ENCODE results near the gene BIN1. TPM values are rescaled to one million over a fixed set of nuclear protein-coding genes. Genes with fewer than 3 reads are reported as not detected.

Gene BIN1
- polyA plus RNA-seq, 1 donor (not counting 4 experiments of a cell fraction or from before 2014, with no cell fraction given), result 5.4 TPM

- Histone ChIP-seq H3K4me2 (ENCODE audit: control insufficient read depth, extremely low read depth, insufficient read depth, low read depth, low read length) (no peak overlapping the region), H3K4me1 (ENCODE audit: control insufficient read depth, extremely low read depth, insufficient read depth, low read length) (peaks cover 4% of the 10 kb centered on the region), H3K4me3 (ENCODE audit: control insufficient read depth in 2 of 3, extremely low read depth in 1 of 3, insufficient read depth in 2 of 3, low read depth in 1 of 3, low read length in 3 of 3) (no peak overlapping the region), H3K79me2 (ENCODE audit: control insufficient read depth, insufficient read depth, low read length) (no peaks in the 10 kb centered on the region), H2AFZ (ENCODE audit: control insufficient read depth, low read length) (no peak overlapping the region), H3K9me1 (ENCODE audit: control insufficient read depth, extremely low read depth, insufficient read depth, low read length) (no peaks in the 10 kb centered on the region), H3K9me3 (ENCODE audit: control insufficient read depth, low read depth, low read length) (no peaks in the 10 kb centered on the region), H3K9ac (ENCODE audit: control insufficient read depth, extremely low read depth, insufficient read depth, low read length) (no peak overlapping the region), H4K20me1 (ENCODE audit: control insufficient read depth, extremely low read depth, insufficient read depth, low read length) (no peaks in the 10 kb centered on the region), H3K27me3 (ENCODE audit: control insufficient read depth, extremely low read depth, insufficient read depth, low read length) (no peaks in the 10 kb centered on the region), H3K27ac (ENCODE audit: control insufficient read depth, insufficient read depth, low read length) (no peak overlapping the region), H3K36me3 (ENCODE audit: control insufficient read depth in 2 of 2, extremely low read depth in 1 of 2, insufficient read depth in 2 of 2, low read length in 2 of 2) (no peaks in the 10 kb centered on the region)
- FAIRE-seq (no peak), DNase-seq (ENCODE audit: low read depth, low spot score) (no peak)
- dilution Hi-C loops (cut with MboI; ENCODE audit: extremely low pct_ligation_motif_present, low sequenced_read_pairs), result no loop called here
- TF ChIP-seq EZH2 (IDR thresholded peaks at IDR 0.05; ENCODE audit: low read length) (no peak), CTCF (optimal IDR thresholded peaks at IDR 0.05 in 1 of 3, IDR thresholded peaks at IDR 0.05 in 1 of 3, conservative IDR thresholded peaks at IDR 0.05 in 1 of 3; ENCODE audit: extremely low read depth in 1 of 3, insufficient read depth in 2 of 3, low read length in 3 of 3) (no peak)
Observed at GRCh38 chr2:127134235-127134634, 27.3 kb upstream of the BIN1 start.

- Histone ChIP-seq H3K4me2 (ENCODE audit: control insufficient read depth, extremely low read depth, insufficient read depth, low read depth, low read length) (no peak overlapping the region), H3K27me3 (ENCODE audit: control insufficient read depth, extremely low read depth, insufficient read depth, low read length) (no peaks in the 10 kb centered on the region), H3K4me3 (ENCODE audit: control insufficient read depth in 2 of 3, extremely low read depth in 1 of 3, insufficient read depth in 2 of 3, low read depth in 1 of 3, low read length in 3 of 3) (no peak overlapping the region), H3K36me3 (ENCODE audit: control insufficient read depth in 2 of 2, extremely low read depth in 1 of 2, insufficient read depth in 2 of 2, low read length in 2 of 2) (no peaks in the 10 kb centered on the region), H3K4me1 (ENCODE audit: control insufficient read depth, extremely low read depth, insufficient read depth, low read length) (peaks cover 4% of the 10 kb centered on the region), H3K9ac (ENCODE audit: control insufficient read depth, extremely low read depth, insufficient read depth, low read length) (no peak overlapping the region), H2AFZ (ENCODE audit: control insufficient read depth, low read length) (no peak overlapping the region), H3K27ac (ENCODE audit: control insufficient read depth, insufficient read depth, low read length) (no peak overlapping the region), H3K79me2 (ENCODE audit: control insufficient read depth, insufficient read depth, low read length) (no peaks in the 10 kb centered on the region), H3K9me1 (ENCODE audit: control insufficient read depth, extremely low read depth, insufficient read depth, low read length) (no peaks in the 10 kb centered on the region), H3K9me3 (ENCODE audit: control insufficient read depth, low read depth, low read length) (no peaks in the 10 kb centered on the region), H4K20me1 (ENCODE audit: control insufficient read depth, extremely low read depth, insufficient read depth, low read length) (no peaks in the 10 kb centered on the region)
- no peak for DNase-seq (ENCODE audit: low read depth, low spot score)
- dilution Hi-C loops (cut with MboI; ENCODE audit: extremely low pct_ligation_motif_present, low sequenced_read_pairs), result no loop called here
- no peak for FAIRE-seq
- TF ChIP-seq CTCF (optimal IDR thresholded peaks at IDR 0.05 in 1 of 3, IDR thresholded peaks at IDR 0.05 in 1 of 3, conservative IDR thresholded peaks at IDR 0.05 in 1 of 3; ENCODE audit: extremely low read depth in 1 of 3, insufficient read depth in 2 of 3, low read length in 3 of 3) (no peak), EZH2 (IDR thresholded peaks at IDR 0.05; ENCODE audit: low read length) (no peak)
Observed at GRCh38 chr2:127133793-127134192, 26.8 kb upstream of the BIN1 start.
